Body of pancreas (tissue), 4 donors: ENCODE measurements around the gene OR5V1.

Experiments
- POLR2A ChIP-seq, 3 donors: fragments of 450-650 bp; IDR thresholded peaks; one replicate each; pipeline ENCODE4 v1.6.1; 2016; ENCODE audit warnings: antibody characterized with exemption in 3 of 3, mild to moderate bottlenecking in 2 of 3
- TF ChIP-seq, protein P1 (sequence below), 7 experiments: fragments of 450-650 bp in 4 of 7; fragments of 200-600 bp in 3 of 7; sonication (generic) in 3 of 7; IDR thresholded peaks; one replicate each; pipeline ENCODE4 v1.5.1; 2016 to 2019; ENCODE audit warnings: antibody characterized with exemption in 7 of 7

DNA sequence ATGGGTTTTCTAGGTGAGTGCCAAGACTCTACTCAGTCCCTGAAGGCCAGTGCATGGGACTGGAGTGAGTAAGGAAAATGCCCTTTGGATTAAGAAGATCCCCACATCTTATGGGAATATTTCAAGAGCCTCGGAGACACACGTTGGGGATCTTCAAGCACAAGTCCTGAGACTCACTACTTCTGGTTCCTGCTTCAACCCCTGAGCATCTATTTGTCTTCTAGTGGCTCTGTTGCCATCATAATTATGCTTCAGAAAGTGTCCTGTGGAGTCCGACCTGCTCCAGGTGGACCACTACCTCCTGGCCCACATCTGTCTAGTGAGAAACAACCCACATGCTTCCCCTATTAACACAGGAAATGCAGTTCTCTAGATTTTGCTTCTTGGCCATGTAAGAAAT, at the start of gene OR5V1:
- TF ChIP-seq, protein P1, sequence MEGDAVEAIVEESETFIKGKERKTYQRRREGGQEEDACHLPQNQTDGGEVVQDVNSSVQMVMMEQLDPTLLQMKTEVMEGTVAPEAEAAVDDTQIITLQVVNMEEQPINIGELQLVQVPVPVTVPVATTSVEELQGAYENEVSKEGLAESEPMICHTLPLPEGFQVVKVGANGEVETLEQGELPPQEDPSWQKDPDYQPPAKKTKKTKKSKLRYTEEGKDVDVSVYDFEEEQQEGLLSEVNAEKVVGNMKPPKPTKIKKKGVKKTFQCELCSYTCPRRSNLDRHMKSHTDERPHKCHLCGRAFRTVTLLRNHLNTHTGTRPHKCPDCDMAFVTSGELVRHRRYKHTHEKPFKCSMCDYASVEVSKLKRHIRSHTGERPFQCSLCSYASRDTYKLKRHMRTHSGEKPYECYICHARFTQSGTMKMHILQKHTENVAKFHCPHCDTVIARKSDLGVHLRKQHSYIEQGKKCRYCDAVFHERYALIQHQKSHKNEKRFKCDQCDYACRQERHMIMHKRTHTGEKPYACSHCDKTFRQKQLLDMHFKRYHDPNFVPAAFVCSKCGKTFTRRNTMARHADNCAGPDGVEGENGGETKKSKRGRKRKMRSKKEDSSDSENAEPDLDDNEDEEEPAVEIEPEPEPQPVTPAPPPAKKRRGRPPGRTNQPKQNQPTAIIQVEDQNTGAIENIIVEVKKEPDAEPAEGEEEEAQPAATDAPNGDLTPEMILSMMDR (IDR thresholded peaks at IDR 0.05): no peak
- no peak for TF ChIP-seq POLR2A (IDR thresholded peaks at IDR 0.05)
